HG03354 (cell line): Measurements from ENCODE around the gene NEK7.
"Not testable (repeated sequence)": the region's sequence is repeated elsewhere in the genome, so short reads cannot be mapped to it uniquely, and the experiment has no call there.

Experiments used
- ATAC-seq: cut with Tn5 transposase; IDR thresholded peaks from one replicate; pipeline ENCODE4 v1.9.1; 2021; ENCODE audit warnings: mild to moderate bottlenecking; ENCODE audit not compliant: unreplicated experiment, poor library complexity, severe bottlenecking

Gene NEK7

DNA sequence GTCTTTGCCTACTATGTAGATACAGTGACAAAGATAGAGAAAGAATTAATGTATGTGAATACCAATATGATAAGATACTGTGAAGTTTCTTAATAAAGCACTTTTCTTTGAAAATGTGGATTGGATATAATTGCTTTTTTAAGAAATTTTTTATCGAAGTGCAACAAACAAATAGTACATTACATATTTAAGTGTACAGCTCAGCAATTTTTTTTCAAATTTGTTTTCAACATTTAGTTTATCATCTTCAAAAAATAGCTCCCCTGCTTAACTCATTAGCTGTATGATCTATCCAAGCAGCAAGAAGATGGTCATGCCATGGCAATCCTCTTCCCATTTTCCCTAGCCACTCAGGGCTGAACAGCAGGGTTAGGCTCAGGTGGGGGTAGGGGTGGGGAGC, 40.5 kb downstream of the NEK7 start:
- ATAC-seq: no peak

GRCh38 chr1:198199105-198199504, 42.3 kb downstream of the NEK7 start:
- ATAC-seq: peak; percentile 88

DNA sequence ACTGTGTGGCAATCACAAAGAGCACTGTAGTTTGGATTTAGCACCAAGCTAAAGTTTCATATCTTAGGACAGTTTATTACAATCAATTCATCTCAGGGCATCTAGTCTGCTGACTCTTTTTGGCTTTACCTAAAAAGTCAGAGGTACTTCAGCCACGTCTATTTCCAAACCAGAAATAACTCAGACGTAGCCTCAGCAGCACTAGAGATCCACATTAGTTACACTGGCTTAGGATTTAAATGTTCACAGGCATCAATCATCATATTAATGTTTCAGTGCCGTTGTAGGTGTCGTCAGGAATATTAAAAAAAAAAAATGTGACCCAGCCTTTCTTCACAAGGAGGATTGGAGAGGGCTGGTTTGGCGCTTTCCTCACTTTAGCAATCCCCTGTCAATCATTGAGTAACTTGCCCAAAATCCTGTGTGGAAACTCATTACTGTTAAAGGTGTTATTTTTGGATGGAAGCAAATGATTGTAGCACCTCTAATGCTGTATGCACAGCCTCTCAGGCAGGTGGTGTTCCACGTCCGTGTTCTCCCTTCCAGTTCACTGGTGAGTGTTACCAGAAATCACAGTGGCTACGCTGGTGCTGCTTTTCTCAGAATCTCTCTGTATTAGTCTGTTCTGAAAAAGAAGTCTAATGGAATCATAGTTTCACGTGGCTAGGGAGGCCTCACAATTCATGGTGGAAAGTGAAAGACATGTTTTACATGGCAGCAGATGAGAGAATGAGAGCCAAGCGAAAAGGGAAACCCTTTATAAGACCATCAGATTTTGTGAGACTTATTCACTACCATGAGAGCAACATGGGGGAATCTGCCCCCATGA, 45.4 kb downstream of the NEK7 start:
- peak; percentile 68 for ATAC-seq

DNA sequence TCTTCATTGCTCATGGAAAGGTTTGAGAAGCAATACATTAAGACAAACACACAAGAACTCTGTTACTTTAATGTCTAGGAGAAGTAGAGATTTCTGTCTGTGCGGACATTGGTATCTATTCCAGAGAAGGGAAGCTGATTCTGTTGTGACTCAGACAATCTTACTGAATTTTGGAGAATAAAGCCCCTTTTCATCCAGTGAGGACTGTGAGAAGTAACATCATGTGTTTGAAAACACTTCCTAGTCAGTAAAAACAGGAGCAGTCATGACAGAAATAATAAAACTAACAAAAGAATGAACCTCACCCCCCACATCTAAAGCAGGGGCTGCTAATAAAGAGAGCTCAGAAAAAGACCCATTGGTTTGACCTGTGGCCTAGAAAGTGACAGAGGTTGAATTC, 46.6 kb downstream of the NEK7 start:
- ATAC-seq: no peak

DNA sequence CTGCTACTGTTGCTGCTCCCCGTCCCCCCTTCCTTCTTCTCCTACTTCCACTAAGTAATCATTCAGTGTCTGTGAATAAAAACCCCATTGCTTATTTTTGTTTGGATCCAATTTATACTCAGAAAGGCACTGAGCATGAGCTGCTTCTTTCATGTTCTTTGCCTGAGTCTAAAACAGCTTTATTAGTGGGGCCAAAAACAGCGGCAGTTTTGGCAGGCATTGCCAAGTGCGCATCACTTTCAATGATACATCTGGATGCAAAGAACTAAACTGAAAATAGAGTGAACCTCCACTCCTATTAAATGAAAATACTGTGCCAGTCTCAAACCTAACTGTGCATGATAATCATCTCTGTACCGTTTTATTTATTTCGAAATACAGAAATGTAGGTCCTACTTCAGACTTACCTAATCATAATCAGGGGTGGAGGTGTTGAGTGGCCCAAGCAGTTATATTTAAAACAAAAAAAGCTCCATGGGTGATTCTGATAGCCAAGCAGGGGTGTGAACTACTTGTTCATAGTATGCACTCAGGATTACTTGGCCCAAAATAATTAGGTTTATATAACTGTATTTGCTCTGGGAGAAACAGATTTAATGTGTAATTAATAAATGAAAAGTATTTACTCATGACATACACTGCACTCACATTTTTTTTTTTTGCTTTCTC, 48.4 kb downstream of the NEK7 start:
- no peak for ATAC-seq

DNA sequence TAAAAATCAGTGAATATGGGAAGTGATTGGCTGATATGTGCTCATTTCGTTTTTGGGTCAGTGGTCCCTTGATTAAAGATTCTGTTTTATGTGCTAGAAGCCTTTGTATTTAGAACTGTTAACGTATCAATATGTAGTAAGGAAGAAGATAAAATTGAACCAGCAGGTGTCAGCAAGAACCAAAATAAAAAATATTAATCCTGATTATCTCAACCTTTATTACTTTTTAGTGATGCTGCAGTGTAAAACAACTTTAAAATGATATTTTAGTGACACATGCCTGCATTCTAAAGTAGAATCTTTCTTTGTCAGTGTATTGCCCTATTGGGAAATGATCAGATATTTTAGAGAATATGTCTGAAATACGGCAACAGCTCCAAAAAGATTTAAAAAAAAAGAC, 49.5 kb downstream of the NEK7 start:
- ATAC-seq: no peak

DNA sequence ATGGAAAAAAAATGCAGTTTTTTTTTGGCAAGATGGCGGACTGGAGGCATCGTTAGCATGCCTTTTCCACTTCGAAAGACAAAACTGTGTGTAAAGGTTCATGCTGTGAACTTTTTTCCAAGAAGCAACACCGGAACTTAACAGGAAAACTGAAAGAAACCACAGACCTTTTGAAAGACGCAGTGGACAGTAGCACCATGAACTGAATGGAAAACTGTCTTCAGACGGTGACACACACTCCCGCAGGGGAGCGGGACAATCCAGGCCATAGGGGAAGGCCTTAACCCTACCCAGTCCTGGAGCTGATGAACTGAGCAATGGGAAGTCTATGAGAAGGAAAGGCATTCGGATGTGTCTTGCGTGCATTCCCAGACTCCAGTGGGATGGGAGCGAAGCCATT, 54.9 kb downstream of the NEK7 start:
- ATAC-seq: no peak

DNA sequence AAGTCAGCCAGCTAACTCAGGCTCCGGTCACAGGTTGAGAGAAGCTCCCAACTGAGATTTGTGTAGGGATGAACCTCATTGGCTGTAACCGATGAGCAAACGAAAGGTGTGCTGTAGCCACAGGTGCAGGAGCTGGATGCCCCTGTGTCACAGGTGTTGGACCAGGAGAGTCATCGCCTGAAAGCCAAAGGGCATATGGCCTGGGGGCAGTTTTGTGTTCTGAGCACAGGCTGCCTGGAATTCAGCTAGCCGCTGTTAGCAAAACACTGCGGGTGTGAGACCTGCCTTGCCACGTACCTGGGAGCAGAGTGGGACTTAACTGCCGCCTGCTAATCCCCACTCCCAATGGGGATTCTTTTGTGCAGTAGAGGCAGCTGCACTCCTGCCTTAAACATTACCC, 55.3 kb downstream of the NEK7 start:
- ATAC-seq: no peak

DNA sequence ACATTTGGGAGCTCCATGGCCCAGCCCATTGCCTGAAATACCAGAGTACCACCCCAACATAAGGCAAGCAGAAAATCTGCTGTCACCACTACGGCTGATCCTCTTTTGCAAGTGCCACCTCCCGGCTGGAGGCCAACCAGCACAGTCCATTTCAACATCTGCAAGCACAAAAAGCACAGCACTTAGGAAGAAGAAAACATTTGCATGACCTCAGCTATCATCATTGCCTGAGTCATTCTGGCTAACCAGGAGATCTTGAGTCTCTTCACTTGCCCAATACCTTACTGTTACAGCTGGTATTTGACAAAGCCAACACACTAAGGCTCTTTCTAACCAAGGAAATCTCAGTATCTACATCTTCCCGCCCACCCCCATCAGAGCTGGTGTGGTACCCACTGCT, 55.9 kb downstream of the NEK7 start:
- no peak for ATAC-seq

DNA sequence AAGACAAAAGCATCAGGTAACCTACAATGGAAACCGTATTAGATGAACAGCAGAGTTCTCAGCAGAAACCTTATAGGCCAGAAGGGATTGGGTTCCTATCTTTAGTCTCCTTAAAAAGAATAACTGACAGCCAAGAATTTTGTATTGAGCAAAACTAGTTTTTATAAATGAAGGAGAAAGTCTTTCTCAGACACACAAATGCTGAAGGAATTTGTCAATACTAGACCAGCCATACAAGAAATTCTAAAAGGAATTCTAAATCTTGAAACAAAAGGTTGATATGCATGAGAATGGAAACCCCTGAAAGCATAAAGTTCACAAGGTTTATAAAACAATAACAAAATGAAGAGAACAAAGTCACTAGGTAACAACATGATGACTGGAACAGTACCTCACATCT, 58.1 kb downstream of the NEK7 start:
- no peak for ATAC-seq

GRCh38 chr1:198220428-198220827, 63.6 kb downstream of the NEK7 start:
- no peak for ATAC-seq

GRCh38 chr1:198227010-198227409, 70.2 kb downstream of the NEK7 start:
- not testable (repeated sequence) for ATAC-seq

- not testable (repeated sequence) for ATAC-seq
These were observed 70.7 kb downstream of the NEK7 start for GRCh38 chr1:198227454-198227853.

- no peak for ATAC-seq
These were observed 72.1 kb downstream of the NEK7 start for GRCh38 chr1:198228925-198229324.

GRCh38 chr1:198231779-198232178, 75.0 kb downstream of the NEK7 start:
- ATAC-seq: no peak

DNA sequence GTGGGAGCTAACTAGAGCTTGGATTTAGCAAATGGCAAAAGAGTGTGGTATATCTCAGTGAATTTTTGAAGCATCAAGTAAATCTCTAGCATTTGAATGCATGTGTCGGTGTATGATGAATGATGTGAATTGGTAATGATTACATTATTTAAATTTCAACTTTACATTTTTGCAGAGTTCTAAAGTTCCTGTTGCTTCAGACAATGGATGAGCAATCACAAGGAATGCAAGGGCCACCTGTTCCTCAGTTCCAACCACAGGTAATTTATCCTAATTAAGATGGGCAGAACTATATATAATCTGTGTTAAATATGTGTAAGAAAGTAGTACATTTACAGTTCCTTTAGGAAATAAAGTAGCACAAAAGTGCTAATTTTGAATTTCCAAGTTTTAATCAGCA, 75.6 kb downstream of the NEK7 start:
- ATAC-seq: no peak

- no peak for ATAC-seq
These were observed 76.3 kb downstream of the NEK7 start for GRCh38 chr1:198232940-198233675.

DNA sequence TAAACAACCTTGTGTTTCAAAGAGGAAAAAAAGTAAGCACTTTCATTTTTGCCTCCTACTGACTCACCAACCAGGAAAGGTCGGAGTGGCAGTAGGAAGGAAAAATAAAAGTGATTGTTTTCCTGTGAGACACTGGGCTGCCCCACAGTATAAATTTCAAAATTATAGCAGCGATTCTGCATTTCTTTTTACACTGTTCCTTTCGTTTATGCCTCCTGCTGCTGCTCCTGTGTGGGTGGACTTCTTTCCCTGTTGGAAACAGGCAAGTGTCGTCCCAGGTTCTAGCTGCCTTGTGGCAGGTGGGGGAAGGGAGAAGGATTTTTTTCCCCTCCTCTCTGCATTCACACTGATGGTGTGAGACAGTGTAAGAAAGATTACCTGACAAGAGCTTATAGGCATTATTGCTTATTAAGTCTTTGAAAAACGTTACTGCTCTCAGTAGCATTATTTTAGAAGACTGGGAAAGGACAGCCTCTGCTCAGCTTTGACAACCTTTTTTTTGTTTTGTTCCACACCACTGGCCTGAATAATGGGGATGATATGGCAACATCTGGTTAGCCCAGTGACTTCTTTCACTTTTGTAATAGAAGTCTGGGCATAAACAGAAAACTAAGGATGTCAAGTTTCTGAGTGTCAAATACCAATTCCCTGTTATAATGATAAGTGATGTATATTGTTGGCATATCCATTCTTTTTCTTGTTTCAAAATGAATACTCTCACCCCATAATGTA, 77.9 kb downstream of the NEK7 start:
- ATAC-seq: peak; percentile 73

GRCh38 chr1:198238121-198238520, 81.3 kb downstream of the NEK7 start:
- no peak for ATAC-seq

DNA sequence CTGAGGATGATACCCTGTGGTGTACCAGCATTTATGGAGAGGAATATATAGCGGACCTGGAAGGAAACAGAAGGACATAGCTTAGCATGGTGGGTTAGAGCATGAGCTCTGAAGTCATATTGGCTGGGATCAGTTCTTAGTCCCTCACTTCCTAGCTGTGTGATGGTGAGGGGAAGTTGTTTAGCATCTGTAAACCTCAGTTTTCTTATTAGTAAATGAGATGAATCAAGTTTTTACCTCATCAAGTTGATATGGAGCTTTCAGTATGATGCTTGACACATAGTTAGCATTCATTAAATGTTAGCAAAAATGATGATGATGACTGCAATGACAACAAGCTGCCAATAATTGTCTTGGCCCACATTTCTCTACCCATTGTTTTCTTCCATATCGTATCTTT, 84.8 kb downstream of the NEK7 start:
- no peak for ATAC-seq
